ENCODE data around the gene RHBDF1.
A peak's percentile ranks its signal among the peaks of the same experiment; 100 is the strongest.

RHBDF1 gene

GRCh38 chr16:72561-73548, at the start of gene RHBDF1:
Gene RHBDF1 (minus strand): TSS chr16:72631. CDS start chr16:65015, 7,616 bp downstream.
- peak; percentile 83 for DNase-seq (ENCODE audit: low spot score)

- DNase-seq (ENCODE audit: low spot score), result no peak
Measured at GRCh38 chr16:120756-121155, 48.3 kb upstream of the RHBDF1 start.

- no peak for DNase-seq (ENCODE audit: low spot score)
Measured at GRCh38 chr16:119835-120491, 47.5 kb upstream of the RHBDF1 start.

- no peak for DNase-seq (ENCODE audit: low spot score)
Measured at GRCh38 chr16:119295-119694, 46.9 kb upstream of the RHBDF1 start.

- DNase-seq (ENCODE audit: low spot score), result no peak
Measured at GRCh38 chr16:118857-119256, 46.4 kb upstream of the RHBDF1 start.

GRCh38 chr16:117379-118365, 45.2 kb upstream of the RHBDF1 start:
- peak; percentile 76 for DNase-seq (ENCODE audit: low spot score)

- no peak for DNase-seq (ENCODE audit: low spot score)
Measured at GRCh38 chr16:116015-116414, 43.6 kb upstream of the RHBDF1 start.

GRCh38 chr16:114327-114726, 41.9 kb upstream of the RHBDF1 start:
- DNase-seq (ENCODE audit: low spot score), result no peak

- no peak for DNase-seq (ENCODE audit: low spot score)
Measured at GRCh38 chr16:112153-112840, 39.9 kb upstream of the RHBDF1 start.

GRCh38 chr16:106623-107324, 34.3 kb upstream of the RHBDF1 start:
- DNase-seq (ENCODE audit: low spot score), result peak; percentile 70

GRCh38 chr16:105521-105920, 33.1 kb upstream of the RHBDF1 start:
- DNase-seq (ENCODE audit: low spot score), result no peak

GRCh38 chr16:104928-105327, 32.5 kb upstream of the RHBDF1 start:
- no peak for DNase-seq (ENCODE audit: low spot score)

GRCh38 chr16:104355-104754, 31.9 kb upstream of the RHBDF1 start:
- DNase-seq (ENCODE audit: low spot score), result no peak

- no peak for DNase-seq (ENCODE audit: low spot score)
Measured at GRCh38 chr16:102060-102855, 29.8 kb upstream of the RHBDF1 start.

- no peak for DNase-seq (ENCODE audit: low spot score)
Measured at GRCh38 chr16:101586-101985, 29.2 kb upstream of the RHBDF1 start.

GRCh38 chr16:100989-101388, 28.6 kb upstream of the RHBDF1 start:
- DNase-seq (ENCODE audit: low spot score), result no peak

- DNase-seq (ENCODE audit: low spot score), result no peak
Measured at GRCh38 chr16:97822-98221, 25.4 kb upstream of the RHBDF1 start.

GRCh38 chr16:96935-97381, 24.5 kb upstream of the RHBDF1 start:
- DNase-seq (ENCODE audit: low spot score), result peak; percentile 95

GRCh38 chr16:94918-95265, 22.5 kb upstream of the RHBDF1 start:
- DNase-seq (ENCODE audit: low spot score), result no peak
